HG02870 (cell line): ENCODE results near the gene LPAR1.
"Not testable (repeated sequence)": the region's sequence is repeated elsewhere in the genome, so short reads cannot be mapped to it uniquely, and the experiment has no call there.

ENCODE experiments used
- ATAC-seq: cut with Tn5 transposase; IDR thresholded peaks from one replicate; pipeline ENCODE4 v1.9.1; 2021; ENCODE audit warnings: mild to moderate bottlenecking, moderate library complexity; ENCODE audit not compliant: unreplicated experiment

LPAR1 gene

GRCh38 chr9:110832926-110833325 lies 205.3 kb downstream of the LPAR1 start:
- no peak for ATAC-seq

GRCh38 chr9:110830495-110830894 lies 207.8 kb downstream of the LPAR1 start:
- no peak for ATAC-seq

- ATAC-seq: no peak
Measured at GRCh38 chr9:110828264-110828663, 210.0 kb downstream of the LPAR1 start.

- ATAC-seq: not testable (repeated sequence)
Measured at GRCh38 chr9:110826400-110826799, 211.9 kb downstream of the LPAR1 start.

GRCh38 chr9:110825950-110826349 lies 212.3 kb downstream of the LPAR1 start:
- no peak for ATAC-seq

- ATAC-seq: not testable (repeated sequence)
Measured at GRCh38 chr9:110825129-110825528, 213.1 kb downstream of the LPAR1 start.
